NAMALWA (cell line): ENCODE data around the gene HOXD11.

Experiments used
- DNase-seq: peaks from one replicate; pipeline ENCODE4 v3.0.0-alpha.2; 2015; ENCODE audit warnings: low spot score

HOXD11 gene

GRCh38 chr2:176120364-176121189 is 13.5 kb downstream of the HOXD11 start:
- no peak for DNase-seq

- no peak for DNase-seq
These were observed 14.3 kb downstream of the HOXD11 start for GRCh38 chr2:176121190-176122051.

- no peak for DNase-seq
These were observed 15.1 kb downstream of the HOXD11 start for GRCh38 chr2:176122052-176122682.

GRCh38 chr2:176122683-176123410 is 15.8 kb downstream of the HOXD11 start, which contains the start of gene HOXD9:
Gene HOXD9 (plus strand): TSS chr2:176122719. CDS start chr2:176122769, 50 bp downstream.
- DNase-seq, result no peak

GRCh38 chr2:176123411-176124109 is 16.5 kb downstream of the HOXD11 start:
- DNase-seq, result no peak

GRCh38 chr2:176124110-176124946 is 17.2 kb downstream of the HOXD11 start:
- DNase-seq, result no peak

- no peak for DNase-seq
These were observed 18.1 kb downstream of the HOXD11 start for GRCh38 chr2:176124947-176125771.

- DNase-seq, result no peak
These were observed 18.6 kb downstream of the HOXD11 start for GRCh38 chr2:176125772-176126054.

- DNase-seq, result peak; percentile 75
These were observed 20.1 kb downstream of the HOXD11 start for GRCh38 chr2:176126929-176127773.

GRCh38 chr2:176127774-176128072 is 20.6 kb downstream of the HOXD11 start:
- no peak for DNase-seq

GRCh38 chr2:176128172-176128981 is 21.3 kb downstream of the HOXD11 start:
- DNase-seq, result no peak

- no peak for DNase-seq
These were observed 22.1 kb downstream of the HOXD11 start, which contains the start of gene HOXD8 for GRCh38 chr2:176128982-176129796. Gene HOXD8 (plus strand): TSS chr2:176129705. CDS start chr2:176130367, 662 bp downstream.

- no peak for DNase-seq
These were observed 22.7 kb downstream of the HOXD11 start for GRCh38 chr2:176129813-176130146.

- no peak for DNase-seq
These were observed 23.3 kb downstream of the HOXD11 start for GRCh38 chr2:176130147-176130956.

GRCh38 chr2:176130957-176131847 is 24.1 kb downstream of the HOXD11 start:
- no peak for DNase-seq
